Natural killer cell (primary cell): ENCODE measurements around the gene PLA1A. TPM values are rescaled to one million over a fixed set of nuclear protein-coding genes. Genes with fewer than 3 reads are reported as not detected.

Source experiments
- ATAC-seq, 3 donors: fragments of 150-1000 bp in 2 of 3; fragments of 200-7000 bp in 1 of 3; cut with Tn5 transposase; 1 replicate in 1 of 3; 2 replicates in 2 of 3; pipeline ENCODE4 v1.10.0; 2021; ENCODE audit warnings: mild to moderate bottlenecking in 2 of 3, moderate library complexity in 2 of 3
- DNase-seq, 2 donors: peaks; one replicate each; pipeline versions ENCODE4 v3.0.0 to v3.0.0-alpha.2; 2013 to 2021; ENCODE audit warnings: mixed read lengths in 1 of 2
- H3K27ac ChIP-seq: one replicate; pipeline ENCODE4 v1.5.1; 2013; ENCODE audit warnings: mild to moderate bottlenecking, low read length
- H3K27me3 ChIP-seq: one replicate; pipeline ENCODE4 v1.6.1; 2013; ENCODE audit warnings: low read length; ENCODE audit not compliant: control insufficient read depth, insufficient read depth
- H3K36me3 ChIP-seq: one replicate; pipeline ENCODE4 v1.6.1; 2013; ENCODE audit warnings: low read length; ENCODE audit not compliant: control insufficient read depth, insufficient read depth
- H3K4me1 ChIP-seq: one replicate; pipeline ENCODE4 v1.6.1; 2013; ENCODE audit warnings: low read length; ENCODE audit not compliant: control insufficient read depth, insufficient read depth
- H3K4me3 ChIP-seq: one replicate; pipeline ENCODE4 v1.5.1; 2013; ENCODE audit warnings: low read length
- H3K9me3 ChIP-seq: one replicate; pipeline ENCODE4 v1.6.1; 2013; ENCODE audit warnings: low read length; ENCODE audit not compliant: control insufficient read depth, insufficient read depth
- H3K27ac Mint-ChIP-seq, 2 donors: one replicate each; pipeline ENCODE4 v1.8.0; 2022; ENCODE audit warnings: mild to moderate bottlenecking in 2 of 2, mixed read lengths in 2 of 2, moderate library complexity in 1 of 2
- H3K27me3 Mint-ChIP-seq, 2 donors: one replicate each; pipeline ENCODE4 v1.8.0; 2022; ENCODE audit warnings: low read depth in 2 of 2, mixed read lengths in 2 of 2
- H3K36me3 Mint-ChIP-seq: one replicate; pipeline ENCODE4 v1.8.0; 2022; ENCODE audit warnings: mixed read lengths
- H3K4me1 Mint-ChIP-seq, 2 donors: one replicate each; pipeline ENCODE4 v1.8.0; 2022; ENCODE audit warnings: mixed read lengths in 2 of 2
- H3K4me3 Mint-ChIP-seq: one replicate; pipeline ENCODE4 v1.8.0; 2022; ENCODE audit warnings: mild to moderate bottlenecking, moderate library complexity, mixed read lengths
- H3K9me3 Mint-ChIP-seq, 2 donors: one replicate each; pipeline ENCODE4 v1.8.0; 2022; ENCODE audit warnings: mixed read lengths in 2 of 2
- WGBS: methylation state at CpG from one replicate; pipeline ENCODE4 v1.1.7; 2013; ENCODE audit warnings: missing lambda C conversion rate; ENCODE audit not compliant: insufficient coverage; 5-methylcytosine and 5-hydroxymethylcytosine counted together
- intact Hi-C: fragments of 100-400 bp; cut with micrococcal nuclease; formaldehyde crosslinking; loops from one replicate; pipeline ENCODE4 v1.14.2; 2022
- total RNA-seq, 4 donors: library from RNA; stranded (reverse); fragments of 120-200 nt in 1 of 4; gene quantifications; one replicate each; pipeline versions ENCODE4 v1.2.3 to v1.2.4, GENCODE V29; 2013 to 2022
- TF ChIP-seq, protein P1 (sequence below): fragments of 200-600 bp; IDR thresholded peaks from one replicate; pipeline ENCODE4 v1.8.0; 2022; ENCODE audit warnings: antibody characterized with exemption

Gene PLA1A
- total RNA-seq, 3 donors from 2014 or later (not counting 1 experiment from before 2014, with no cell fraction given), result 0.20 to 0.34 TPM; not detected in 1

DNA sequence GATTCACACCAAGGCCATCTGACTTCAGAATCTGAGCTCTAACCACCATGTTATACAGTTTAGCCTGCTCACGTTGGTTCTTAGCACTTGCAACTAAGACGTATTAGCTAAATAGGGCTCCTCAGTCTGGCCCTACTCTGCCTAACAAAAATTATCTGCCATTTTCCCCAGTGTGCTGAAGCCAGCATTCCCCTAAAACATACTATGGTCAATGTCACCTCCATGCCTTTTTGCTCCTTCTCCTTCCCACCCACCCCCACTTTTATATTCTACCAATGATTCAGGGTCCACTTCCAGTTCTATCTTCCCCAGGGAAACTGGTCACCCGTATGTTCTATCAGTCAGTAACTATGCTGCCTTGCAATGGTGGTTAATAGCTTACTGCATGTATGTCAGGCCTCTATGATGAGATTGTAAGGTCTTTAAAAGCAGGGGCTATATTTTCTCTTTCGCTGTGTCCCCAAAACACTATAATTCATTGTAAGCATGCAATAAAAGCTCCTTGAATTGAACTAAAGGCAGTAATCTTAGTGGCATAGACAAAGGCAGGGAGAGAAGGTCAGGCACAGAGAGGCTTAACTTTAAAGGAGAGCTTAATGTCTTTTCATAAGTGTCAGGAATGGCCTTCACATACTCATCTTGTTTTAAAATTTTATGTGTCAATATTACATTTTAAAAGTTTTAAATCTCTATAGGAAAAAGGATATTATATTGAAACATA lies 39.4 kb downstream of the PLA1A start:
- Mint-ChIP-seq H3K36me3 (no peaks in the 10 kb centered on the region), H3K4me3 (no peak overlapping the region), H3K4me1 (peaks cover 11 to 15% of the 10 kb centered on the region in 2 donors), H3K27ac (no peak overlapping the region), H3K27me3 (peaks cover 0 to 3% of the 10 kb centered on the region in 2 donors), H3K9me3 (no peaks in the 10 kb centered on the region)
- peaks cover 10% of the 10 kb centered on the region for H3K4me1 ChIP-seq
- WGBS, result 88% methylated on average over 3 of the region's 4 CpGs
- no peak overlapping the region for H3K27ac ChIP-seq
- no peak for DNase-seq
- no peak for ATAC-seq
- H3K4me3 ChIP-seq, result no peak overlapping the region
- no peaks in the 10 kb centered on the region for H3K27me3 ChIP-seq
- H3K36me3 ChIP-seq, result no peaks in the 10 kb centered on the region
- intact Hi-C loops, result no loop called here
- TF ChIP-seq, protein P1, sequence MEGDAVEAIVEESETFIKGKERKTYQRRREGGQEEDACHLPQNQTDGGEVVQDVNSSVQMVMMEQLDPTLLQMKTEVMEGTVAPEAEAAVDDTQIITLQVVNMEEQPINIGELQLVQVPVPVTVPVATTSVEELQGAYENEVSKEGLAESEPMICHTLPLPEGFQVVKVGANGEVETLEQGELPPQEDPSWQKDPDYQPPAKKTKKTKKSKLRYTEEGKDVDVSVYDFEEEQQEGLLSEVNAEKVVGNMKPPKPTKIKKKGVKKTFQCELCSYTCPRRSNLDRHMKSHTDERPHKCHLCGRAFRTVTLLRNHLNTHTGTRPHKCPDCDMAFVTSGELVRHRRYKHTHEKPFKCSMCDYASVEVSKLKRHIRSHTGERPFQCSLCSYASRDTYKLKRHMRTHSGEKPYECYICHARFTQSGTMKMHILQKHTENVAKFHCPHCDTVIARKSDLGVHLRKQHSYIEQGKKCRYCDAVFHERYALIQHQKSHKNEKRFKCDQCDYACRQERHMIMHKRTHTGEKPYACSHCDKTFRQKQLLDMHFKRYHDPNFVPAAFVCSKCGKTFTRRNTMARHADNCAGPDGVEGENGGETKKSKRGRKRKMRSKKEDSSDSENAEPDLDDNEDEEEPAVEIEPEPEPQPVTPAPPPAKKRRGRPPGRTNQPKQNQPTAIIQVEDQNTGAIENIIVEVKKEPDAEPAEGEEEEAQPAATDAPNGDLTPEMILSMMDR, result no peak
- no peaks in the 10 kb centered on the region for H3K9me3 ChIP-seq

DNA sequence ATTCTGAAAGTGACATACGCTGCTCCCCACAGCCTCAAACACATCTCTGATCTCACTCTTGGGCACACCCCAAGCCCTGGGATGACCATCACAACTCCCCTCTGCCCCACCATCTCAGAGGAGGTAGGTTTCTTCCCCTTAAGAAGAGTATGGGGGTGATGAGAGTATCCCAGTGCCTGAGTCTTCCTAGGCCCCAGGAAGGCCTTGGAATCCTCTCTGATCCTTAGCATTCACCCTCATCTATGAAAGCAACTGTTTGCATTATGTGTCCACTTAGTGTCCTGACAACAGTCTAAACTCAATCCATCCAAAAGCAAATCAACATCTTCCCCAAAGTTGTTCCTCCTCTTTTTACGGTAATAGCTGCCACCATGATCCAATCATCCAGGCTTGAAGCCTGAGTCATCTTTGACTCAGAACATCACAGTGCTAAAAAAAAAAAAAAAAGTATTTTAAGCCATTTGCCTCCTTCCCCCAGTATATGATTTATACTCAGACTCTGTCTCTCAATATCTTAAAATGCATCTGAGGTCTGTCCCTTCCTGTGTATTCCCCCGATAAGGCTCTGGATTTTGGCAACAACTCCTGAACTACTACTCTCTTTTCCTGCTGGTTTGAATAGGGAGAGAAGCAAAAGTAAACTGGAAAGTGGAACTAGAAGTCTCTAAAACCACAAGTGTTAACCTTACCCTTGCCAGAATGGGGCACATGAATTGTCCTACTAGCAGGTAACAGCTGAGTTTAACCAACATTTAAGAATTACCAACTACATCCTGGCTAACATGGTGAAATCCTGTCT lies 40.2 kb downstream of the PLA1A start:
- TF ChIP-seq, protein P1, result no peak
- Histone ChIP-seq H3K27me3 (no peaks in the 10 kb centered on the region), H3K36me3 (no peaks in the 10 kb centered on the region), H3K9me3 (no peaks in the 10 kb centered on the region), H3K4me1 (peaks cover 10% of the 10 kb centered on the region), H3K27ac (no peak overlapping the region), H3K4me3 (no peak overlapping the region)
- intact Hi-C loops, result no loop called here
- Mint-ChIP-seq H3K27me3 (peaks cover 0 to 1% of the 10 kb centered on the region in 2 donors), H3K4me1 (peaks cover 11 to 15% of the 10 kb centered on the region in 2 donors), H3K9me3 (no peaks in the 10 kb centered on the region), H3K27ac (peak overlapping the region; percentile 37 to 39), H3K36me3 (no peaks in the 10 kb centered on the region), H3K4me3 (peak overlapping the region; percentile 61)
- ATAC-seq (peak in 2 of 3 donors; percentile 20 to 26), DNase-seq (peak in 1 of 2 donors; percentile 6)
- WGBS, result 58% methylated on average over 3 of the region's 3 CpGs

DNA sequence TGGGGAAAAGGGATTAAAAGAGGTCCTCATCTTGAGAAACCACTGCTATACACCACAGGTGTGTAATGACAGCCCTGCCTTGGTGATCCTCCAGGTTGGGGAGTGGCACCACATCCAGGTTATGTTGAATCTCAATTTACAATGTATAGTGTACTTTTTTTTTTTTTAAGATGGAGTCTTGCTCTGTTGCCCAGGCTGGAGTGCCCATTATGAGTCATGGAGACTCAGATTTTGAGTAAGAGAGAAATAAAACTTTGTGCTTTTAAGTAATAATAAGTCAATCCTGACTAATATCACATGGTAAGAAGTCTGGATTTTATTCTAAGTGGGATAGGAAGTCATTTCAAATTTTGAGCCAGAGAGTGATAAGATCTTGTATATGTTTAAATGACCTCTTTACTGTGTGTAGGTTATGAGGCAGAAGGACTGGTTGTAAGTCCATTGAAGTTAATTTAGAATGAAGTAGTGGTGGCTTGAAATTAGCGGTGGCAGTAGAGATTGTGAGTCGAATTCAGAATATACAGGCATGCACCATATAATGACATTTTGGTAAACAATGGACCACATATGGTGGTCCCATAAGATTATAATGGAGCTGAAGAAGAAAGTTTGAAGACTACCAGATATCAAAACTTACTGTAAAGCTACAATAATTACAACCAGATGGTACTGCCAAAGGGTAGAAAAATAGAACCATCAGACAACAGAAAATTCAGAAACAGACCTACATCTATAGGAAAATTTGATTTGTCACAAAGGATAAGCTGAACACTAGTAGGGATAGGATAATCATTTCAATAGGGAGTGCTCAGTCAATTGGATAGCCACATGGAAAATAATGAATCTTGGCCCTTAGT lies 42.0 kb downstream of the PLA1A start:
- Histone ChIP-seq H3K4me3 (no peak overlapping the region), H3K4me1 (peaks cover 10% of the 10 kb centered on the region), H3K36me3 (no peaks in the 10 kb centered on the region), H3K9me3 (no peaks in the 10 kb centered on the region), H3K27me3 (no peaks in the 10 kb centered on the region), H3K27ac (no peak overlapping the region)
- Mint-ChIP-seq H3K4me3 (no peak overlapping the region), H3K36me3 (no peaks in the 10 kb centered on the region), H3K27ac (no peak overlapping the region), H3K4me1 (peaks cover 11 to 15% of the 10 kb centered on the region in 2 donors), H3K27me3 (no peaks in the 10 kb centered on the region), H3K9me3 (no peaks in the 10 kb centered on the region)
- ATAC-seq (no peak), DNase-seq (no peak)
- 77% methylated on average over 2 of the region's 2 CpGs for WGBS
- intact Hi-C loops, result no loop called here
- TF ChIP-seq, protein P1, result no peak
